Epithelial cell of proximal tubule (primary cell): ENCODE results near the gene SPEF1. TPM values are rescaled to one million over a fixed set of nuclear protein-coding genes. Genes with fewer than 3 reads are reported as not detected.

Experiments used
- DNase-seq: peaks from one replicate; pipeline ENCODE4 v3.0.0-alpha.2; 2011; ENCODE audit warnings: low read depth
- H3K4me3 ChIP-seq: 2 replicates; pipeline ENCODE4 v1.5.1; 2011; ENCODE audit warnings: low read depth, mild to moderate bottlenecking, low read length
- CTCF ChIP-seq: conservative IDR thresholded peaks from 2 replicates; pipeline ENCODE4 v1.5.1; 2012; ENCODE audit warnings: low read depth, mild to moderate bottlenecking, low read length
- total RNA-seq: library from RNA; depleted of rRNA; stranded (reverse); fragments of >200 nt; gene quantifications from 2 replicates; pipeline ENCODE4 v1.2.3, GENCODE V29; 2015

The SPEF1 gene
- total RNA-seq, 1 donor from 2014 or later = 0.92 TPM

- peak within 1 kb of the TSS; percentile 67 for H3K4me3 ChIP-seq
- peak; percentile 60 for TF ChIP-seq CTCF
- no peak for DNase-seq
Measured at GRCh38 chr20:3786665-3787323, 5.5 kb upstream of the SPEF1 start, which contains the start of gene CENPB. Gene CENPB, minus strand, starts transcription at chr20:3786740. Its CDS starts 257 bp downstream, at chr20:3786483.

- peak overlapping the region; percentile 67 for H3K4me3 ChIP-seq
- no peak for DNase-seq
- TF ChIP-seq CTCF = no peak
Measured at GRCh38 chr20:3786126-3786484, 4.9 kb upstream of the SPEF1 start.

GRCh38 chr20:3785240-3786125, 4.2 kb upstream of the SPEF1 start:
- no peak for TF ChIP-seq CTCF
- H3K4me3 ChIP-seq = peak overlapping the region; percentile 67
- DNase-seq = no peak

GRCh38 chr20:3784863-3785239, 3.6 kb upstream of the SPEF1 start:
- no peak for DNase-seq
- no peak for TF ChIP-seq CTCF
- peak overlapping the region; percentile 3 for H3K4me3 ChIP-seq

- no peak overlapping the region for H3K4me3 ChIP-seq
- no peak for TF ChIP-seq CTCF
- DNase-seq = no peak
Measured at GRCh38 chr20:3784216-3784853, 3.1 kb upstream of the SPEF1 start.

- no peak for DNase-seq
- no peak overlapping the region for H3K4me3 ChIP-seq
- TF ChIP-seq CTCF = no peak
Measured at GRCh38 chr20:3783511-3784195, 2.4 kb upstream of the SPEF1 start.
